ENCODE results near the gene EBI3. TPM values are rescaled to one million over a fixed set of nuclear protein-coding genes. Genes with fewer than 3 reads are reported as not detected.
"Not testable (repeated sequence)": the region's sequence is repeated elsewhere in the genome, so short reads cannot be mapped to it uniquely, and the experiment has no call there.

EBI3 gene
- polyA plus RNA-seq, 1 donor from 2014 or later = 24.2 TPM

DNA sequence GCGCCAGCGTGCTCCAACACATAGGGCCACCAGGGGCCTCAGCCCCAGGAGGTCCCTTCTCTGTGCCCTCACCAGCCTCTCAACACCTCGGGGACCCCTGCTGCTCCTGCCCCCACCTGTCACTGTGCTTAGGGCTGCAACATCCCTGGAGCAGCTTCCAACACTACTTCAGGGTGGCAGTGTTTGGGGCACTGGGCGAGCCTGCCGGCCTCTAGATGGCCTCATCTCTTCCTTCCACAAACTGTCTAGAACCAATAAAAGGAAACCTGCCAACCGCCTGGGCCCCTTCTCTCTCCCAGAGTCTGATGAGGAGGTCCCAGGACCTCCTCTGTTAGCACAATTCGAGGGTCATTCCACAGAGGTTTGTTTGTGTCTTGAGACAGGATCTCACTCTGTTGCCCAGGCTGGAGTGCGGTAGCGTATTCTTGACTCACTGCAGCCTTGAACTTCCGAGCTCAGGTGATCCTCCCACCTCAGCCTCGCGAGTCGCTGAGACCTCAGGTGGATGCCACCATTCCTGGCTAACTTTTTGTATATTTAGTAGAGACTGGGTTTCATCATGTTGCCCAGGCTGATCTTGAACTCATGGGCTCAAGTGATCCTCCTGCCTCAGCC is 39.6 kb downstream of the EBI3 start:
- peak overlapping the region in 1 of 4 donors; percentile 28 for H3K4me3 Mint-ChIP-seq
- H3K27ac Mint-ChIP-seq = peak overlapping the region in 1 of 3 donors; percentile 28
- no peaks in the 10 kb centered on the region for H3K27me3 Mint-ChIP-seq
- no peaks in the 10 kb centered on the region for H3K9me3 Mint-ChIP-seq
- peaks cover 5% of the 10 kb centered on the region for H3K36me3 Mint-ChIP-seq
- peaks cover 0 to 10% (median 0%) of the 10 kb centered on the region in 3 donors for H3K4me1 Mint-ChIP-seq

- Mint-ChIP-seq H3K27ac (no peak overlapping the region), H3K36me3 (peaks cover 2% of the 10 kb centered on the region), H3K9me3 (no peaks in the 10 kb centered on the region), H3K4me3 (no peak overlapping the region), H3K4me1 (no peaks in the 10 kb centered on the region), H3K27me3 (peaks cover 3% of the 10 kb centered on the region)
Observed at GRCh38 chr19:4272894-4273293, 43.6 kb downstream of the EBI3 start.

DNA sequence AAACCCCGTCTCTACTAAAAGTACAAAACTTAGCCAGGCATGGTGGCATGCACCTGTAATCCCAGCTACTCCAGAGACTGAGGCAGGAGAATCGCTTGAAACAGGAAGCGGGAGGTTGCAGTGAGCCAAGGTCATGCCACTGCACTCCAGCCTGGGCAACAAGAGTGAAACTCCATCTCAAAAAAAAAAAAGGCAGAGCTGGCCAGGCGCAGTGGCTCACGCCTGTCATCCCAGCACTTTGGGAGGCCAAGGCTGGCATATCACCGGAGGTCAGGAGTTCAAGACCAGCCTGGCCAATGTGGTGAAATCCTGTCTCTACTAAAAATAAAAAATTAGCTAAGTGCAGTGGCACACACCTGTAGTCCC is 45.0 kb downstream of the EBI3 start:
- H3K27ac Mint-ChIP-seq, H3K36me3 Mint-ChIP-seq, H3K27me3 Mint-ChIP-seq, H3K9me3 Mint-ChIP-seq, H3K4me1 Mint-ChIP-seq, H3K4me3 Mint-ChIP-seq: not testable (repeated sequence)

GRCh38 chr19:4277191-4277696 is 47.9 kb downstream of the EBI3 start:
- H3K27me3 Mint-ChIP-seq = peaks cover 26% of the 10 kb centered on the region
- no peaks in the 10 kb centered on the region for H3K36me3 Mint-ChIP-seq
- no peak overlapping the region for H3K27ac Mint-ChIP-seq
- H3K4me1 Mint-ChIP-seq = no peaks in the 10 kb centered on the region
- H3K9me3 Mint-ChIP-seq = no peaks in the 10 kb centered on the region
- H3K4me3 Mint-ChIP-seq = no peak overlapping the region

DNA sequence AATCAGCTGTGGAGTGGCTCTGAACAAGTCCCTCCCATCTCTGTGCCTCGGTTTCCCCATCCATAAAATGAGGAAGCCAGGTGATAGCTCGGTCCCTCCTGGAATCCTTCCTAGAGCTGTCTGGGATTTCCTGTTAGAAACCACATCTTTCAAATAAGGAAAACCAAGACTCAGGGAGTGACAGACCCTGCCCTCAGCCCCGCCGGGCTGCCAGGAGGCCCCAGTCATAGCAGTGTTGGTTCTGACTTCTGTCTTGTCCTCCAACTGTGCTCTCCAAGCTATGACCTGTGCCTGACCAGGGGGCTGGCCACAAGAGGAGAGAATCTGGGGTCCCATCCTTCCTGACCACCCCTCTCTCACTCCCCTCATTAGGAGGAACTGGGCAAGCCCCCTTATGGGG is 48.7 kb downstream of the EBI3 start:
- H3K27ac Mint-ChIP-seq = no peak overlapping the region
- no peaks in the 10 kb centered on the region for H3K4me1 Mint-ChIP-seq
- no peak overlapping the region for H3K4me3 Mint-ChIP-seq
- no peaks in the 10 kb centered on the region for H3K36me3 Mint-ChIP-seq
- no peaks in the 10 kb centered on the region for H3K9me3 Mint-ChIP-seq
- peaks cover 26% of the 10 kb centered on the region for H3K27me3 Mint-ChIP-seq

DNA sequence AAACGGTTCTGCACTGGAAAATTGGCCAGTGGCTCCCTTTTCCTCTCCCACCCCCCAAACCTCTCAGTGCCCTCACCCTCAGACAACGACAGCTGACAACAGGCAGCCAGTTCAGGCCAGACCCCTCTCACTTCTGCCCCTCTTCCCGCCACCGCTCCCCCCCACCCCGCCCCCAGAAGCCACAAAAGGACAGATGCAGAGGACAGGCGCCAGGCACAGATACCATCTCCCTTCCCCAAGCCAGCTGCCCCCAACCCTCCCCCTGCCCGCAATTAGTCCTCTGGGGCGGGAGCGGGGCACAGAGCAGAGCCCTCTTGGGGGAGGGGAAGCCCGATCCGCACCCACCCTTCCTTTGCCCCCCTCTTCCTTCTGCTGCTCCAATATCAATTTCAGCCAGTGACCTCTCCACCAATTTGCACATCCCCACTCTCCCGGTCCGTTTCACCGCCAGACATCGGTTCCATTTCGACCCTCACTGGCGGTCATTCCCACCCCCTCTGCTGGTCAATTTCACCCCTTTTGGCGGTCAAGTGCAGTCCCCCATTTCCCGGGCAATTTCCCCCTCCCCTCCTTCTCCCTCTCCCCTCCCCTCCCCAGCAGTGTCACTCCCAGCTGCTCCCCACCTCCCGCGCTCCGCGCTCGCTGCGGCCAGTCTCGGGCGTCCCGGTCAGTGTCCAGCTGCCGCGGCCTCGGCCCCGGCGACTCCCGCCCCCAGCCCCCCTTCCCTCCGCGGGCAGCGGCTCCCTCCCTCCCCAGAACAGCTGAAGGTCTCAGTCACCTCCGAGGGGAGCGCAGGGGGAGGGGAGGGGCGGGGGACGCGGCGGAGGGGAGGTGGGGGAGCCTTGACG is 49.3 kb downstream of the EBI3 start, which contains the start of gene SHD:
TSS of gene SHD (plus strand) at position 848 of the 848 bp plus-strand sequence. CDS start 798 bp downstream, outside the sequence.
- Mint-ChIP-seq H3K27ac (no peak within 1 kb of the TSS), H3K27me3 (peaks cover 26% of the 10 kb centered on the region), H3K36me3 (no peaks in the 10 kb centered on the region), H3K4me1 (no peaks in the 10 kb centered on the region), H3K9me3 (no peaks in the 10 kb centered on the region), H3K4me3 (peak within 1 kb of the TSS in 1 of 4 donors; percentile 12)

DNA sequence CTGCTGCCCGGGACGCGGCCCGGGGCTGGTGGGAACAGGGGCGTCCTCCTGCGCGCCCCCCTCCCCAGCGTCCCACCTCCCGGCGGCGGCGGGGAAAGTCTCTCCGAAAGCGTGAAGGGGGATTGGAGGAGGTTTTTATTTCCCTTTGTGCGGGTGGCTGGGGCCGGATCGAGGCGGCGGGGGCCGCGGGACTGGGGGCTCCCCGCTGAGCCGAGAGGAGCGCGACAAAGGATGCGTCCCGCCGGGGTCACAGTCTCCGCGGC is 49.9 kb downstream of the EBI3 start:
- Mint-ChIP-seq H3K27me3 (peaks cover 26% of the 10 kb centered on the region), H3K27ac (no peak overlapping the region), H3K9me3 (no peaks in the 10 kb centered on the region), H3K4me3 (no peak overlapping the region), H3K4me1 (no peaks in the 10 kb centered on the region), H3K36me3 (no peaks in the 10 kb centered on the region)

- Mint-ChIP-seq H3K27me3 (peaks cover 30% of the 10 kb centered on the region), H3K4me3 (no peak overlapping the region), H3K9me3 (no peaks in the 10 kb centered on the region), H3K4me1 (no peaks in the 10 kb centered on the region), H3K27ac (no peak overlapping the region), H3K36me3 (no peaks in the 10 kb centered on the region)
Observed at GRCh38 chr19:4279530-4280422, 50.5 kb downstream of the EBI3 start.

DNA sequence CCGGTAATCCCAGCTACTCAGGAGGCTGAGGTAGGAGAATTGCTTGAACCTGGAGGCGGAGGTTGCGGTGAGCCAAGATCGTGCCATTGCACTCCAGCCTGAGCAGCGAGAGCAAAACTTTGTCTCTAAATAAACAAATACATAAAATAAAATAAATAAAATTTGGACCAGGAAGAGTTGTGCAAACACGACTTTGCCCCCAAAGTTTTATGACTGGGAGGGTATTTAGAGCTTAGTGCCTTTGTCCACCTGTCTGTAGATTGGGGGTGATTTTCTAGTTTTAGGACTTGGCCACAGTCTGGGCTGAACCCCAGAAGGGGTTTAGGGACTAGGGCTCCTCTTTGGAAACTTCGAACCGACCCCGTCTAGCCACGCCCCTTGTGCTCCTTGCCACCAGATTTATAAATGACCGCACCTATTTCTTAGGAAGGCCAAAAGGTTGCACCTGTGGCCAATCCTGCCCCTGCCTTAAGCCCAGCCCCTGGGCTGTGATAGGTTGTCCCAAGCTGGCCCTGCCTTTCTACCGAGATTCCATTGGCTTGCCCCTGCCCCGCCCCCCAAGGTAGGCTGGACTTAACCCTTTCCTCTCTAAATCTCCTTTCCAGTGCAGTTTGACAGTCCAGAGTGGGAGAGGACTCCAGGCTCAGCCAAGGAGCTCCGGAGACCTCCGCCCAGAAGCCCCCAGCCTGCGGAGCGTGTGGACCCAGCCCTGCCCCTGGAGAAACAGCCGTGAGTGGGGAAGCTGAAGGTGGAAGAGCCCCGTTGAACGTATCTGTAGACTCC is 55.0 kb downstream of the EBI3 start:
- peaks cover 0 to 2% (median 0%) of the 10 kb centered on the region in 3 donors for H3K9me3 Mint-ChIP-seq
- H3K4me3 Mint-ChIP-seq = no peak overlapping the region
- H3K27ac Mint-ChIP-seq = no peak overlapping the region
- H3K27me3 Mint-ChIP-seq = peaks cover 31% of the 10 kb centered on the region
- no peaks in the 10 kb centered on the region for H3K36me3 Mint-ChIP-seq
- no peaks in the 10 kb centered on the region for H3K4me1 Mint-ChIP-seq

DNA sequence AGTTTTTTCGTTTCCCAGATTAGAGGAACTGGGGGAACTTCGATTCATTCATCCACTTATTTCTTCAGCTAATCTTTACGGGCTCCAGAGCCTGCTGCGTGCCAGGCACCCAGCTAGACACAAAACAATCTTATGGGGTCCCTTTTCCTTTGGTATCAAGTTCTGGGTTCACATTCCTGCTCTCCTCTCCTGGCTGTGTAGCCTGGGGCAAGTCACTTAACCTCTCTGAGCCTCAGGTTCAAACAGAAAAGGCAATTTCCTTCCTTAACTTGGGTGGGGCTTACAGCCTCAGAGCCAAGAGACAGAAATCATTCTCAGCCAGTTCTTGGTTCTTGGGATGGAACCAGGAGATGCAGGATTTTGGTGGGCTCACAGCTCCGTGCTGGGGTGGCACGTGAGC is 55.7 kb downstream of the EBI3 start:
- H3K27me3 Mint-ChIP-seq = peaks cover 28% of the 10 kb centered on the region

GRCh38 chr19:4286141-4286540 is 56.8 kb downstream of the EBI3 start:
- not testable (repeated sequence) for H3K27ac Mint-ChIP-seq, H3K9me3 Mint-ChIP-seq, H3K4me1 Mint-ChIP-seq, H3K4me3 Mint-ChIP-seq, H3K36me3 Mint-ChIP-seq
- peaks cover 19% of the 10 kb centered on the region for H3K27me3 Mint-ChIP-seq

More for the DNA sequence above, 55.7 kb downstream of the EBI3 start:
- H3K27ac Mint-ChIP-seq = no peak overlapping the region
- H3K4me3 Mint-ChIP-seq = no peak overlapping the region
- peaks cover 0 to 2% (median 0%) of the 10 kb centered on the region in 3 donors for H3K9me3 Mint-ChIP-seq
- H3K36me3 Mint-ChIP-seq = no peaks in the 10 kb centered on the region
- no peaks in the 10 kb centered on the region for H3K4me1 Mint-ChIP-seq

Other genes starting within 250 kb of the EBI3 start
- 1,056 TPM for gene EEF2, start 244.1 kb upstream of the EBI3 start, polyA plus RNA-seq
- gene PIAS4, start 221.8 kb upstream of the EBI3 start, polyA plus RNA-seq = 8.9 TPM
- 75.7 TPM for gene ZBTB7A, start 162.6 kb upstream of the EBI3 start, polyA plus RNA-seq
- 69.1 TPM for gene MAP2K2, start 105.4 kb upstream of the EBI3 start, polyA plus RNA-seq
- gene CREB3L3, start 75.9 kb upstream of the EBI3 start, polyA plus RNA-seq = not detected
- 4.8 TPM for gene SIRT6, start 47.0 kb upstream of the EBI3 start, polyA plus RNA-seq
- gene ANKRD24, start 46.8 kb upstream of the EBI3 start, polyA plus RNA-seq = not detected
- gene YJU2, start 17.6 kb downstream of the EBI3 start, polyA plus RNA-seq = 45.6 TPM
- gene SHD, start 49.7 kb downstream of the EBI3 start, polyA plus RNA-seq = not detected
- 1.9 TPM for gene TMIGD2, start 72.9 kb downstream of the EBI3 start, polyA plus RNA-seq
- 0.58 TPM for gene FSD1, start 75.1 kb downstream of the EBI3 start, polyA plus RNA-seq
- gene STAP2, start 109.3 kb downstream of the EBI3 start, polyA plus RNA-seq = not detected
- 9.7 TPM for gene MPND, start 114.0 kb downstream of the EBI3 start, polyA plus RNA-seq
- 23.7 TPM for gene SH3GL1, start 171.0 kb downstream of the EBI3 start, polyA plus RNA-seq
- gene CHAF1A, start 173.1 kb downstream of the EBI3 start, polyA plus RNA-seq = 6.9 TPM
- gene UBXN6, start 228.3 kb downstream of the EBI3 start, polyA plus RNA-seq = 7.0 TPM
- 31.9 TPM for gene HDGFL2, start 242.8 kb downstream of the EBI3 start, polyA plus RNA-seq